Caco-2 (cell line): ENCODE data around the gene EXOSC9. TPM values are rescaled to one million over a fixed set of nuclear protein-coding genes. Genes with fewer than 3 reads are reported as not detected.

Experiments
- BruUV-seq: library from RNA; stranded (reverse); fragments of 400-500 nt; replicated peaks from 2 replicates; lab custom pipeline; 2021; lab: Mats Ljungman, UMichigan
- CTCF ChIA-PET: fragments of 300-600 bp; sonication (Branson Sonifier 250); formaldehyde crosslinking; loops from one replicate; lab custom pipeline; 2022; ENCODE audit warnings: antibody characterized with exemption; lab: Charles Lee
- POLR2A ChIA-PET: fragments of 300-600 bp; sonication (Branson Sonifier 250); formaldehyde crosslinking; loops from one replicate; lab custom pipeline; 2022; ENCODE audit warnings: antibody characterized with exemption; lab: Charles Lee
- DNase-seq, 2 experiments: peaks; one replicate each; pipeline versions ENCODE4 v3.0.0 to v3.0.0-alpha.2; 2020 to 2022
- H3K27me3 ChIP-seq: replicated peaks from 2 replicates; pipeline ENCODE4 v1.6.0; 2011; ENCODE audit warnings: low read length; ENCODE audit not compliant: control insufficient read depth, insufficient read depth
- H3K36me3 ChIP-seq: 2 replicates; pipeline ENCODE4 v1.5.1; 2011; ENCODE audit warnings: low read length; ENCODE audit not compliant: control insufficient read depth, insufficient read depth
- H3K4me1 ChIP-seq: fragments of 250-450 bp; sonication (Bioruptor Pico); 2 replicates; pipeline ENCODE4 v1.5.1; 2020; ENCODE audit warnings: mild to moderate bottlenecking
- H3K4me3 ChIP-seq: 2 replicates; pipeline ENCODE4 v1.5.1; 2011; ENCODE audit warnings: low read depth, mild to moderate bottlenecking, control low read depth, low read length
- H3K9me3 ChIP-seq: fragments of 250-450 bp; sonication (Bioruptor Pico); 2 replicates; pipeline ENCODE4 v1.5.1; 2020; ENCODE audit warnings: mild to moderate bottlenecking, moderate library complexity
- H3K27ac Mint-ChIP-seq: one replicate; pipeline ENCODE4 v1.8.0; 2022; ENCODE audit warnings: mixed read lengths; ENCODE audit not compliant: unreplicated experiment
- H3K27me3 Mint-ChIP-seq: one replicate; pipeline ENCODE4 v1.8.0; 2022; ENCODE audit warnings: mixed read lengths; ENCODE audit not compliant: insufficient read depth, unreplicated experiment
- H3K36me3 Mint-ChIP-seq: one replicate; pipeline ENCODE4 v1.8.0; 2022; ENCODE audit warnings: mild to moderate bottlenecking, mixed read lengths; ENCODE audit not compliant: insufficient read depth, unreplicated experiment
- H3K4me1 Mint-ChIP-seq: one replicate; pipeline ENCODE4 v1.8.0; 2022; ENCODE audit warnings: low read depth, mixed read lengths; ENCODE audit not compliant: unreplicated experiment
- H3K4me3 Mint-ChIP-seq: one replicate; pipeline ENCODE4 v1.8.0; 2022; ENCODE audit warnings: mild to moderate bottlenecking, moderate library complexity, mixed read lengths; ENCODE audit not compliant: unreplicated experiment
- H3K9me3 Mint-ChIP-seq: one replicate; pipeline ENCODE4 v1.8.0; 2022; ENCODE audit warnings: mixed read lengths; ENCODE audit not compliant: unreplicated experiment
- intact Hi-C: fragments of 100-400 bp; cut with micrococcal nuclease; formaldehyde crosslinking; loops from one replicate; pipeline ENCODE4 v1.10.0; 2022; ENCODE audit not compliant: unreplicated experiment
- total RNA-seq: library from RNA; stranded (reverse); gene quantifications from 2 replicates; pipeline ENCODE4 v1.2.3, GENCODE V29; 2022
- TF ChIP-seq, protein P1 (sequence below), 2 experiments: fragments of 200-600 bp in 1 of 2; IDR thresholded peaks; 1 replicate in 1 of 2; 2 replicates in 1 of 2; pipeline versions ENCODE4 v1.5.1 to v1.8.0; 2011 to 2022; ENCODE audit warnings: antibody characterized with exemption in 1 of 2, control low read depth in 1 of 2, inconsistent platforms in 1 of 2, low read depth in 1 of 2, low read length in 1 of 2, mild to moderate bottlenecking in 1 of 2, moderate library complexity in 1 of 2; ENCODE audit not compliant: insufficient read depth in 1 of 2, severe bottlenecking in 1 of 2, unreplicated experiment in 1 of 2

Gene EXOSC9
- total RNA-seq, 1 experiment from 2014 or later: 32.6 TPM

DNA sequence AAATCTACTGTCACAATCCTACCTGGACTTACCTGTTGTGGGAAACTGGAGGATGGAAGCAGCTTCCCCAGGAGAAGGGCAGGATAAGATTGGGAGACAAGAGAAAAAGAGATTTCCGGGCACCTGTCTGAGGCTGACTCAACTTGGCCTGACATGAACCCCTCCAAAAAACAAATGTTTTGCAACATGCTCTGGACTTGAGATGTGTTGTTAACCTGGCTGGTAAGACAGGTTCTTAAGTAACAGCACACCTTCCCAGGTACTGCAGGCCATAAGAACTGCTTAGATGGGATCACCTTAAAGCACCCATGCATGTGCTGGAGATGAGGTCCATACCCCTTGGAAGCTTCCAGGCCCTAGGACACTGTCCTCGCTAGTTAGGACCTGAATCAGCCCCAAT lies 31.8 kb upstream of the EXOSC9 start:
- H3K27me3 ChIP-seq: no peaks in the 10 kb centered on the region
- intact Hi-C loops: no loop called here

DNA sequence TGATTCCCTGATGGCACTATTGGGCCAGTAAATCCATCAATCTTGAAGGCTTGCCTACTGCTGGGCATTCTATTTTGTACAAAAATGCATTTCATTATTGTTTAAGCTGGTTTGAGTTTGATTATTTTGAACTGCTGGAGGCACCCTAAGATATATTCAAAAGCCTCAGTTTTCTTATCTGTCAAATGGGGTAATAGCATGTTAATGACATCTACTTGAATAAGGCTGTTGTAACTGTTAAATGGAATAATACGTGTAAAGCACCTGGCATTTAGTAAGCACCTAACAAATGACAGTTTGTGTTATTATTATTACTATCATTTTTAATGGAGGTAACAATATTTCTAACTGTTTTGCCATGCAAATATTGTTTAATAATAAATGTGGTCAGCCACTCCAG lies 29.3 kb upstream of the EXOSC9 start:
- POLR2A ChIA-PET: no interaction called here
- TF ChIP-seq, protein P1, sequence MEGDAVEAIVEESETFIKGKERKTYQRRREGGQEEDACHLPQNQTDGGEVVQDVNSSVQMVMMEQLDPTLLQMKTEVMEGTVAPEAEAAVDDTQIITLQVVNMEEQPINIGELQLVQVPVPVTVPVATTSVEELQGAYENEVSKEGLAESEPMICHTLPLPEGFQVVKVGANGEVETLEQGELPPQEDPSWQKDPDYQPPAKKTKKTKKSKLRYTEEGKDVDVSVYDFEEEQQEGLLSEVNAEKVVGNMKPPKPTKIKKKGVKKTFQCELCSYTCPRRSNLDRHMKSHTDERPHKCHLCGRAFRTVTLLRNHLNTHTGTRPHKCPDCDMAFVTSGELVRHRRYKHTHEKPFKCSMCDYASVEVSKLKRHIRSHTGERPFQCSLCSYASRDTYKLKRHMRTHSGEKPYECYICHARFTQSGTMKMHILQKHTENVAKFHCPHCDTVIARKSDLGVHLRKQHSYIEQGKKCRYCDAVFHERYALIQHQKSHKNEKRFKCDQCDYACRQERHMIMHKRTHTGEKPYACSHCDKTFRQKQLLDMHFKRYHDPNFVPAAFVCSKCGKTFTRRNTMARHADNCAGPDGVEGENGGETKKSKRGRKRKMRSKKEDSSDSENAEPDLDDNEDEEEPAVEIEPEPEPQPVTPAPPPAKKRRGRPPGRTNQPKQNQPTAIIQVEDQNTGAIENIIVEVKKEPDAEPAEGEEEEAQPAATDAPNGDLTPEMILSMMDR (IDR thresholded peaks at IDR 0.05; ENCODE audit: insufficient read depth in 1 of 2, low read depth in 1 of 2, low read length in 1 of 2, severe bottlenecking in 1 of 2, unreplicated experiment in 1 of 2): no peak
- Mint-ChIP-seq H3K27me3 (peaks cover 19% of the 10 kb centered on the region), H3K9me3 (no peaks in the 10 kb centered on the region), H3K36me3 (no peaks in the 10 kb centered on the region), H3K4me1 (no peaks in the 10 kb centered on the region), H3K27ac (no peak overlapping the region), H3K4me3 (no peak overlapping the region)
- no peak for DNase-seq
- Histone ChIP-seq H3K27me3 (no peaks in the 10 kb centered on the region), H3K9me3 (no peaks in the 10 kb centered on the region), H3K36me3 (no peaks in the 10 kb centered on the region), H3K4me1 (no peaks in the 10 kb centered on the region), H3K4me3 (no peak overlapping the region)
- intact Hi-C loops: no loop called here
- CTCF ChIA-PET: no interaction called here
- no TSS peak for BruUV-seq

More for the DNA sequence above, 31.8 kb upstream of the EXOSC9 start:
- Histone ChIP-seq H3K36me3 (no peaks in the 10 kb centered on the region), H3K4me1 (no peaks in the 10 kb centered on the region), H3K9me3 (no peaks in the 10 kb centered on the region), H3K4me3 (no peak overlapping the region)
- H3K9me3 Mint-ChIP-seq: no peaks in the 10 kb centered on the region
- H3K4me1 Mint-ChIP-seq: no peaks in the 10 kb centered on the region
- no peak for DNase-seq
- H3K4me3 Mint-ChIP-seq: no peak overlapping the region
- CTCF ChIA-PET: no interaction called here
- no peaks in the 10 kb centered on the region for H3K36me3 Mint-ChIP-seq
- POLR2A ChIA-PET: no interaction called here
- no TSS peak for BruUV-seq
- peaks cover 16% of the 10 kb centered on the region for H3K27me3 Mint-ChIP-seq
- TF ChIP-seq, protein P1 (IDR thresholded peaks at IDR 0.05; ENCODE audit: insufficient read depth in 1 of 2, low read depth in 1 of 2, low read length in 1 of 2, severe bottlenecking in 1 of 2, unreplicated experiment in 1 of 2): no peak
- H3K27ac Mint-ChIP-seq: no peak overlapping the region

DNA sequence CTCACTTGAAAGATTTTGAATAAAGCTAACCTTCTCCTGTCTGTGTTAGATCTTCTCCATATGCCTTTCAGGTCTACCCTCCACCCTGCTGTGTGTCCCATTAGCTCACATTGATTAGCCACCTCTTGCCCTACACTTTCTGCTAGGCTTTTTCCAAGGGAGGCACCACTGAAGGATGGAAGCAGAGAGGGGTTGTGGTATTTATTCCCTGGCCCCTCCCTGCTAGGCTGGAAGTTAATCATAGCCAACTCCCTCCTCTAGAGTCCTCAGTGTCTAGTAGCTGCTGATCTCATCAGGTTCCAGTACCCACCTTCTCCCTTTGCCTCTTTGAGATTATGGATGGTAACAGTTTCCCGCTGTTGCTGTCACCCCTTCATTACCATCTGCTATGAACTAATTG lies 27.2 kb upstream of the EXOSC9 start:
- Mint-ChIP-seq H3K27ac (no peak overlapping the region), H3K4me1 (no peaks in the 10 kb centered on the region), H3K9me3 (no peaks in the 10 kb centered on the region), H3K36me3 (no peaks in the 10 kb centered on the region), H3K4me3 (no peak overlapping the region), H3K27me3 (peaks cover 17% of the 10 kb centered on the region)
- TF ChIP-seq, protein P1 (IDR thresholded peaks at IDR 0.05; ENCODE audit: insufficient read depth in 1 of 2, low read depth in 1 of 2, low read length in 1 of 2, severe bottlenecking in 1 of 2, unreplicated experiment in 1 of 2): no peak
- Histone ChIP-seq H3K27me3 (no peaks in the 10 kb centered on the region), H3K36me3 (no peaks in the 10 kb centered on the region), H3K4me1 (no peaks in the 10 kb centered on the region), H3K9me3 (no peaks in the 10 kb centered on the region), H3K4me3 (no peak overlapping the region)
- DNase-seq: no peak
- intact Hi-C loops: no loop called here
- BruUV-seq: no TSS peak
- ChIA-PET CTCF (no interaction called here), POLR2A (no interaction called here)
